Fibroblast of villous mesenchyme (primary cell): ENCODE results near the gene KCNT1. TPM values are rescaled to one million over a fixed set of nuclear protein-coding genes. Genes with fewer than 3 reads are reported as not detected.

Experiments
- DNase-seq: peaks from one replicate; pipeline ENCODE4 v3.0.0-alpha.2; 2010; ENCODE audit warnings: low read depth
- H3K4me3 ChIP-seq: 2 replicates; pipeline ENCODE4 v1.5.1; 2011; ENCODE audit warnings: low read depth, mild to moderate bottlenecking, low read length
- CTCF ChIP-seq: IDR thresholded peaks from 2 replicates; pipeline ENCODE4 v1.5.1; 2012; ENCODE audit warnings: low read depth, mild to moderate bottlenecking, low read length; ENCODE audit not compliant: insufficient read depth
- total RNA-seq: library from RNA; depleted of rRNA; stranded (reverse); fragments of >200 nt; gene quantifications from 2 replicates; pipeline ENCODE4 v1.2.3, GENCODE V29; 2012

The KCNT1 gene
- total RNA-seq, 1 donor: not detected

- no peak overlapping the region for H3K4me3 ChIP-seq
- TF ChIP-seq CTCF: no peak
- no peak for DNase-seq
Observed at GRCh38 chr9:135697226-135697625, 4.8 kb upstream of the KCNT1 start.

GRCh38 chr9:135698236-135698635, 3.7 kb upstream of the KCNT1 start:
- TF ChIP-seq CTCF: no peak
- no peak overlapping the region for H3K4me3 ChIP-seq
- no peak for DNase-seq

- no peak for TF ChIP-seq CTCF
- DNase-seq: no peak
- no peak overlapping the region for H3K4me3 ChIP-seq
Observed at GRCh38 chr9:135698767-135699166, 3.2 kb upstream of the KCNT1 start.

GRCh38 chr9:135699440-135699839, 2.5 kb upstream of the KCNT1 start, which contains the start of gene SOHLH1:
TSS of gene SOHLH1 (minus strand) at chr9:135699481. CDS start at chr9:135699467, 14 bp downstream.
- TF ChIP-seq CTCF: no peak
- no peak for DNase-seq
- H3K4me3 ChIP-seq: no peak within 1 kb of the TSS

- no peak for DNase-seq
- TF ChIP-seq CTCF: no peak
- no peak overlapping the region for H3K4me3 ChIP-seq
Observed at GRCh38 chr9:135700525-135700924, 1.5 kb upstream of the KCNT1 start.

GRCh38 chr9:135701067-135701958, 672 bp upstream of the KCNT1 start:
- TF ChIP-seq CTCF: no peak
- DNase-seq: no peak

More at GRCh38 chr9:135701067-135701958, 672 bp upstream of the KCNT1 start:
- H3K4me3 ChIP-seq: no peak overlapping the region
